ENCODE data around the gene MYO16.

- no peak for TF ChIP-seq CTCF (IDR thresholded peaks at IDR 0.05; ENCODE audit: low read depth, low read length, poor library complexity, severe bottlenecking)
- TF ChIP-seq EZH2phosphoT487 (IDR thresholded peaks at IDR 0.05; ENCODE audit: borderline replicate concordance, low read length) = no peak
Measured at GRCh38 chr13:108711386-108711785, 82.0 kb downstream of the MYO16 start.
